ENCODE data around the gene XPR1. TPM values are rescaled to one million over a fixed set of nuclear protein-coding genes. Genes with fewer than 3 reads are reported as not detected.

The XPR1 gene
- total RNA-seq, 1 experiment from 2014 or later, result 31.9 TPM

DNA sequence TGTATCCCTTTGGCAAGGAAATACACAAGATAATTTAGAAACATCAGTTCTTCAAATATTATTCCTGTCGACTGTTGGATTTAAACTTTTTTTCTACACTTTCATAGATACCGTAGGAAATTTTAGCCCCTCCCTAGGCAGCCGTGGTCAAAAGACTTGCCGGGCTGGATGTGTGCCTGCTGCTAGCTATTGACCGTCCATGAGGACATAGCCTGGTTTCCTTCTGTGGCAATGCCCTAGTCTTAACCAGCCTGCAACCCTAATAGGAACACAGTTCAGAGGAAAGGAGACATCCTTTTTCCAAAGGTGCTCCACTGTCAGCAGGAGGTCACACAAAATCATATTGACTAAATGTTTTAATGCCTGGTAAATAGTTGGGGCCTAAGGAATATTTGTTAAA lies 260.4 kb downstream of the XPR1 start:
- DNase-seq (ENCODE audit: low read depth), result no peak

DNA sequence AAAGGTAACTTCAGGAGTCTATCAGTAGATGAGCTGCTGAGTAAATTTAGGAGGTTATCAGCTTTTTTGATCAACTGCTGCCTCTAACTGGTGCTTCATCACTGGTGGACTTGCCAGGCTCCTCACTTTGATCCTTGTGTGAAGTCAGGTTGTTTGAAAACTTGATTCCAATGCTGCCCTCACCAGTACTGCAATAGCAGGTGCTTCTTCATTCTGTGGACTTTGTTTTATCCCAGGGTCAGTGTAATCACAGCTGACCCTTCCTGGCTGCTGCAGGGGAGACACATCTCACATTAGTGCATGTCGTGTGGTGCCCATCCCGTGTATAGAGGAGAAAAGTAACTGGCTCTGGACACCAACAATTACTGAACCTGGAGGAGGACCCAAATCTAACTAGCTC lies 260.9 kb downstream of the XPR1 start:
- no peak for DNase-seq (ENCODE audit: low read depth)

DNA sequence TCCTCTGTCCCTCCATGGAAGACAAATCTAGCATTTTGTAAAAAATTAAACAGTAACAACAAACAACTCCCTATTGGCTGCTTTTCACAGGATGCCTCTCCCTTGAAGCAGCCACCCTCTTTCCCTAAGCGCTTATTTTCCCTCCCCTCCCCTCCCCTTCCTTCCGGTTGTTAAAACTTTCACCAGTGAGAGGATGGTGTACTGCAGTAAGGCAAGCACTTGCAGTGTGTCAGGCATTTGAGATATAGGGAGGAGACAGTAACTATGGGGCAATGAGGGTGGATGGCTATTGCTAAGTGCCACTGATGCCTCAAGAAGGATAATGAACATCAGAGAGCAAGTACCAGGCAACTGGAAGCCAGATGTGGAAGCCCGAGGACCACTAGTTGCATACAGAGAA lies 261.8 kb downstream of the XPR1 start:
- DNase-seq (ENCODE audit: low read depth), result no peak

DNA sequence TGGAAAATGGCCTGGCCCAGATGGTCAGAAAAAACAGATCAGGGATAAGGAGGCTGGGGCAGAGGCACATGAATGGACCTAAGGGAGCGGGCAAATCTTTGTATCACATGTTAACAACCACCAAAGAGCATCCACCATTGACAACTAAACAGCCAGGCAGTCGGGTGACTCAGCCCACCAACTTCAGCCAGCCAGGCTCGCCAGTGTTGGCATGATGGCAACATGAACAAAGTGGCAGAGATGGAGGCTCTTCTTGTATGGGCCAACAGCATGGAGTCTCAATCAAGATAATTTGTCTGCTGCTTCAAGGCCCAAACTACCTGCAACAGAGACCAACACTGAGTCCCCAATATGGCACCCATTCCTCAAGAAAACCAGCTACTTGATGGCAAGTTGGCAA lies 264.3 kb downstream of the XPR1 start:
- no peak for DNase-seq (ENCODE audit: low read depth)

DNA sequence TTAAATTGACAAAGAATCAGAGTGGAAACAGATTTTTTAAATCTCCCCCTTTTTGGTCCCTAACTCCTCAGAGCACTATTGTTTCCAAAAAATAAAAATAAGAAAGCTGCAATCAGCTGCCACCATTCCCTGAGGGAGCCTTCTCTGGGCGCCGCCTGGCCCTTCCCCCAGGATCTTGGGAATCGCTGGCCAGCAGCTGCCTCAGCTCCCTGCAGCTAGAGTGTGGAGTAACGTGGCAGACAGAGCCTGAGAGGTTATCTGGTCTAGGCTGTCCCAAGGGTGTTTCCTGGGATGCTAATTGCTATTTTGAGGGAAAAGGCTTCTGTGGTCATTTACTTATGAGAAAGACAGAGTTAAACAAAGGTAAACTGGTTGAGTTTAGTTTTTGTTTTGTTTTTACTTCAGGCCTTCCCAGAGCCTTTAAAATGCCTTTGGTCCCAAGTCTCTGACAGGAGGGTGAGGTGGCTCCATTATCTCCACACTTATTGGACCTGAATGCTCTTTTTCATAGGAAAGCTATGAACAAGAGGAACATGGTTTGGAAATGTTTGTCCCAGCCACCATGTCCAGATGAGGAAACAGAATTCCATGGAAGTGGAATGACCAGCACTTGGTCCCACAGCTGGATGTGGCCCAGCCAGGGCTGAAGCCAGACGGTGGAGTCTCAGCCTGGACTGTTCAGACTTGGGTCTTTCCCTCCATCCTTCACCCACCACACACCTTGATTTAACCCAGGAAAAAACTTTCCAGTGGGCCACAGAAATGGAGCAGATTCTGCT lies 266.8 kb downstream of the XPR1 start:
- no peak for DNase-seq (ENCODE audit: low read depth)

DNA sequence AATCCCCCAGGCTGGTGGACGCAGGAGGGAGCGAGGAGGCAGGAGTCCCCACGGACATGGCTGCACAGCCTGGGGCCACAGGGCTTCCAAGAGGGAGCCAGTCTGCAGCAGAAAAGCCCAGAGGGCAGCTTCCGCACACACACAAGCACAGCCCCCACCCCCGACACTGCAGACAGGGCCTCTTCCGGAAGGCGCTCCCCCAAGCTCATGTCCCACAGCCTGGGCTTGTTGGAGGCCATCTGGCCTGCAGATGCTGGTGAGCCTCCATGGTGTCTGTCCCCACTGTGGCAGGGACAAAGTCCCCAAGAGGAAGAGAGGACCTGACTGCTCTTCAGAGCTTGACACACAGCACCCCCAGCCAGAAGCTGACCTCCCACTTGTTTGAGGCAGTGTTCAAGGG lies 267.4 kb downstream of the XPR1 start:
- no peak for DNase-seq (ENCODE audit: low read depth)

DNA sequence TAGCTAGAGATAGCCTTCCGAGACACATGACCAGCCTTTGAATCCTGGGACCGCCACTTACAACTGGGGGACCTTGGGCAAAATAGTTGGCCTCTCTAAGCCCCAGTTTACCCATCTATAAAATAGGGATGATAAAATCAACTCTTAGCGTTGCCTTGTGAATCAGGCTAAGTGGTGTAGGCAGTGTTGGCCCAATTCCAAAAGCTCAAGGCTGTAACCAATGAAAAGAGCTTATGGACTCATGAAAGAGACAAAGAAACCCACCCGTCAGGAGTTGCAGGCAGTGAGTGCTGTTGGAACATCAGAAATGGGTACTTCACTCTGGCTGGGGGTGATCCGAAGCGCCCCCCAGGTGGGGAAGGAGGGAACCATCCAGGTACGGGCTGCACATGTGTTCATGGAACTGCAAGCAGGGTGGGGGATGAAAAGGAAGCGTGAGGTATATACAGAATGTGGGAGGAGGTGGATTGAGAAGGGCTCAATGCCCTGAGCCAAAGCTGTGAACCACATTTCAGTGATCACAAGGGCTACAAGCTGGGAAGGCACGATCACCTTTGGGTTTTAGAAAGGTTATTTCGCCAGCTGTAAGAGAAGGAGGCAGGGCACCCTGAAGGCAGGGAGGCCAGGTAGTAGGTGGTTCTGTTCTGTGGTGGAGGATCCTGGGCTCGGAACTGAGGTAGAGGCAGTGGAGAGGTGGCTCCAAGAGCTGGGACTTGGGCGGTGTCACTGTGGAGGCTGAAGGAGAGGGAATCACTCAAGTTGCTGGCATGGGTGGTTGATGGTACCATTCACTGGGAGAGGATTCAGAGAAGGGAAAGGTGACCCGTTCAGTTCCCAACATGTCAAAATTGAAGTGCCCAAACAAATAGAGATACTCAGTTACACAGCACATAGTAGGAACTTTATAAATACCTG lies 269.5 kb downstream of the XPR1 start:
- no peak for DNase-seq (ENCODE audit: low read depth)

DNA sequence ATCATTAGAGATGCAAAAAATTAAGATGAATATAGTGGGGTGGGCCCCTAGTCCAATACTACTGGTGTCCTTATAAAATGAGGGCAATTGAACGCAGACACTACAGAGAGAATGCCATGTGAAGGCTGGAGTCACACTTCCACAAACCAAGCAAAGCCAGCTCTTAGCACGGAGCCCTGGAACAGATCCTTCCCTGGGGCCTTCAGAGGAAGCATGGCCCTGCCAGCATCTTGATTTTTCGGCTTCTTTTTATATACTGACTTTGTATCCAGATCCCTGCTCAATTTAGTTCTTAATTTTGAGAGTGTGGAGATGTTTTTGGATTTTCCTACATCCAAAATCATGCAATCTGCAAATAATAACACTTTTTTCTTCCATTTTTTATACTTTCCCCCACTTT lies 270.7 kb downstream of the XPR1 start:
- DNase-seq (ENCODE audit: low read depth), result no peak

DNA sequence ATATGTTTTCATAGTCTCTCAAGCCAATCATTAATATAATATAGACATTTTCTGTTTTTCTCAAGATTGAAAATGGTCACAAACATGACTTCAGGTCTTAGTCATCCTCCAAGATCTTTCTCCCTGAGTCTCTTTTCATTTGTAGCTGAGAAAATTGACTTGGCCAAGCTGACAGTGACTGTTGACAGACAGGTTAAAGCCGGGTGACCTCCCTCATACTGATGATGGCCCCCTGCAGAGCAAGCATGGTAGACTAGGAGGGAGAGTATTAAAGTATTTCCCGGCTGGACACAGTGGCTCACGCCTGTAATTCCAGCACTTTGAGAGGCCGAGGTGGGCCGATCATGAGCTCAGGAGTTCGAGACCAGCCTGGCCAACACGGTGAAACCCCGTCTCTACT lies 274.1 kb downstream of the XPR1 start:
- DNase-seq (ENCODE audit: low read depth), result no peak

DNA sequence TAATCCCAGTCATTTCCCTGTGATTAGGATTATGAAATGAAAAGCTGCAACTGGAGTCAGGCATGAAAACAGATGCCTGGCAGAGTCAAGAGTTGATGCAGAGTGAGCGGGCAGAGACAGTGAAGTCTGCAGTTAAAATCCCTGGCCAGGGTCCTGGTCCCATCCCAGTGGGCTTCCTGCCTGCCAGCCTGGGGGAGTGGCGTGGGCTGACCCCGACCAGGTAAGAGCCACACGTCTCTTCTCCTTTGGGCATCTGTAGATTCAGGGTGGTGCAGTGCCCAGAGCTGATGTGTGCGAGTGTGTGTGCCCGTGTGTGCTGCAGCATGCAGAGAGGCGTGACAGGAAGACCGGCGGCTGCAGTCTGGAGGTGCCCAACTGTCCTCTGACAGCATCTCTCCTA lies 274.7 kb downstream of the XPR1 start:
- no peak for DNase-seq (ENCODE audit: low read depth)

DNA sequence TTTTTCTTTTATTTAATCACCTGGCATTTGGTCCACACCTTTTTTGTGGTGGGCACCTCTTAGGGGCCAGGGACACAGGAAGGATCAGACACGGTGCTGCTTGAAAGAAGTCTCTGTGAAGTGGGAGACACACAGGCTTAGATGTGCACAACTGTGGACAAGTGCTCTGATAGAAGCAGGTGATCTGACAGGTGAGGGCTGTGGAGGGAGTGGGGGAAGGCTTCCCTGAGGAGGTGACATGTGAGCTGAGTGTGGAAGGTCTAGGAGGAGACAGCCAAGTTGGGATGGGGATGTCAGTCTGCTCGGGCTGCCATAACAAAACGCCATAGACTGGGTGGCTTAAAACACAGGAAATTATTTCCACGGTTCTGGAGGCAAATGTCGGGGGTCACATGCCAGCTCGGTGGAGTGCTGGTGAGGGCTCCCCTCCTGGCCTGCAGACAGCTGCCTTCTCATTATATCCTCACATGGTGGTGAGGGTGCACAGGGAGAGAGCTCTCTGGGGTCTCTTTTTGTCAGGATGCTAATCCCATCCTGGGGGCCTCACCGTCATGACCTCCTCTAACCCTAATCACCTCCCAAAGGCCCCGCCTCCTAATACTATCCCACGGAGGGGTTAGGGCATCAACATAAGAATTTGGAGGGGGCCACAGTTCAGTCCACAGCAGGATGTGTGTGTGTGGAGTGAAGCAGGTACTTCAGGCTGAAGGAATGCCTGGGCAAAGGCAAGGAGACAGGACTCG lies 275.7 kb downstream of the XPR1 start:
- DNase-seq (ENCODE audit: low read depth), result no peak

DNA sequence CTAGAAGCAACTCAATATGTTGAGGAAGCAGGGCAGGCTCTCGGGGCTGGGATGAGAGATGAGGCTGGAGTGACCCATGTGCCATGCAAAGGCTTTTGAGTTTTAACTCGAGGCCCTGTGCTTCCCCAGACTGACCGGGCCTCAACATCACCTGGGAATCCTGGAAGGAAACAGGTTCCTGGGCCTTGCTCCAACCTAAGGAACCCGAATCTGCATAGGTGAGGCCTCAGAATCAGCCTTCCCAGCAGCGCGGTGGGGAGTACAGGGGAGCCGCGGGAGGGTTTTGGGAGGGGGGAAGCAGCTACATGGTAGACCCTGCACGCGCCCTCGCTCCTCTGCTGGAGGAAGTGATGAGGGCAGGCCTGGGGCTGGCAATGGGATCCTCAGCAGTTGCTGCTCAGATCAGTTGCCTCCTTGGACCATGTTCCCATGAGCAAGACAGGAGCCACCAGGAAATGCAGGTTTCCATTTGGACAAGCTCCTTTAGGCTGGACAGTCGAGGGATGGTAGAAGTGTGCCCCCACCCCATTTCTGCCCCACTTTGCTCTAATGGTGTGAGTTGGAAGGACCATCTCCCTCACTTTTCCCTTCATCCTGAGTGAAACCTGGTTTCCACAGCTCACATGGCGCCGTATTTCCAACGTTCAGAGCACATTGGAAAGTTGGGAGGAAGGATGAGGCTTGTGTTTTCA lies 276.4 kb downstream of the XPR1 start:
- DNase-seq (ENCODE audit: low read depth), result no peak

DNA sequence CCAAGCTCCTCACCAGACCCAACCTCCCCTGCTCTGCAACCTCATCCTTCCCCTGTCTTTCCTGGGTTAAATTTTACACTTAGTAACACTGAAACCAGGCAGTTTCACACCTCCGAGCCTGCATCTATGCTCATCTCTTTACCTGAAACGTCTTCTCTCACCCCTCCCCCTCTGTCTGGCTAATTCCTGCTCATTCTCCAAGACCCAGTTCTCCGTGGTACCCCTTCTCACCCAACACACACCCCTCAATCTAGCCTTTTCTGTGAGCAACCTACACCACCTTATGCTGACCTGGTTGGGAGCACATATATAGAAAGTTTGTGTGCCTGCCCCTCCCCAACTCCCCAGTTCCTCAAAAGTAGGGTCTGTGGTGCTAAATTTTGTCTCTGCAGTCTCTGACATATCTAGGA lies 277.2 kb downstream of the XPR1 start:
- no peak for DNase-seq (ENCODE audit: low read depth)

DNA sequence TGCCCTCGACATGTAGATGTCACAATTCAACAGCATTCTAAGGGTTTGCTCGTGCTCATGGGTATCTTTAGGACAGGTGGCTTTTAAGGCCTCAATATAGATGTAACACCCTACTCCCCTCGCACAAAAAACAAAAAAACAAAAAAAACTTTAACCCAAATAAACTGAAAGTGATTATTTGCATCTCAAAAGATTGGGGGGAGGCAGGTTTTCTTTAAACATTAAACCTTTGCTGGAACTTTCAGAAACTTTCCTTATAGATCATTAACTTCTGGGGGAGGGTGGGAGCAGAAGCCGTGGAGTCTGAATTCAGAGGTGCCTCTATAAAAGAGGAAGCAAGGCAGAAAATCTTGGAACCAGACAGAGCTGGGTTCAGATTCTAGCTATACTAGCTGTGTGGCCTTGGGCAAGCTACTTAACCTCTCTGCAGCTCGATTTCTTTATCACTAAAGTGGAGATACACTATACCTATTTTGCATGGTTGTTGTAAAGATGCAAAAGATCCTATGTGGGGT lies 277.7 kb downstream of the XPR1 start:
- no peak for DNase-seq (ENCODE audit: low read depth)

DNA sequence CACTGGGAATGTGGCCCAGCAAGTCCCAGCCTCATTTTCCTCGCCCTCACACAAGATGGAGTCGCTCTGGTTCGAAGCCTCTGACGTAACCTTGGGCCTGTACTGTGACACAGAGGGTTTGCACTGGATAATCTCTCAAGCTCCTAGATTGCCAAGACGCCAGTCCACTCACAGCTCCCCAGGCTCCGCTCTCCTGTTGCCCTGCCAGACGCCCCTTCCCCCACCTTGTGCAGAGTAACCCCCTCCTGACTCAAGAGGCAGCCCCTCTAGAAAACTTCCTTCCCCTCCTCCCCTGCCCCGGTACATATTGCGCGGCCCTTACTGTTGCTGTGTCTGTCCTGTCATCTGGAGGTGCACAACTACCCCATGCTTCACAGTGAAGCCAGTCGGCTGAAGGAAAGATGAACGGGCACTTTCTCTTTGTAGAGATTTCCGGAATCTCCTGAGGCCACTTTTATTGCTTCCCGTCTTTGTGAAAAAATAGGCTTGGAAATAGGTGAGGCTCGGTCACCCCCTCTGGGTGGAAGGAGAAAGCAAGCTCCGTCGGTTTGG lies 279.9 kb downstream of the XPR1 start:
- DNase-seq (ENCODE audit: low read depth), result peak; percentile 53

DNA sequence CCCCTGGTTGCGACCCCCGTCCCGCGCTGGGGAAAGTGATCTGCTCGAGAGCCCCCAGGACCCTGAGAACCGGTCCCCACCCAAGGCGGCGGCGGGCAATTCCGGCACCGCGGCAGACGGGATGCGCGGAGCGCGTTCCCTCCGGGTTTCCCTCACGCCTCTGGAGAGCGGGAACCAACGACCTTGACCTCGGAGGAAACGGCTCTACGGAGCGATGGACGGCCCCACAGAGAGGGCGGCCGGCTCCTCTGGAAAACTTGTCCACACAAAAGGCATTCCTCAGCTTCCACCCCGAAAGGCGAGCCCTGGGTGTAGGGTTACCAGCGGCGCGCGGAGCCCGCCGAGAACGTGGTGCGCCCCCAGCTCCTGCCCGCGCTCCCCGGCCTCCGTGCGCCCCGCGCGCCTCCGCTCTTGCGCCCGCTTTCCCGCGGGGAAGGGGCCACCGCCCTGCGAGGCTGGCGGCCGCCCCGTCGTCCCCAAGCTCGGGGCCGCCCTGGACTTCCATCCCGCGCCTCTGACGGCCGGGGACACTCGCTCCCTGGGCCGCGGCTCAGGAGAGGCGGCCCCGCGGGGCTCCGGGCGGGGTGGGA lies 280.5 kb downstream of the XPR1 start:
- DNase-seq (ENCODE audit: low read depth), result peak; percentile 52

DNA sequence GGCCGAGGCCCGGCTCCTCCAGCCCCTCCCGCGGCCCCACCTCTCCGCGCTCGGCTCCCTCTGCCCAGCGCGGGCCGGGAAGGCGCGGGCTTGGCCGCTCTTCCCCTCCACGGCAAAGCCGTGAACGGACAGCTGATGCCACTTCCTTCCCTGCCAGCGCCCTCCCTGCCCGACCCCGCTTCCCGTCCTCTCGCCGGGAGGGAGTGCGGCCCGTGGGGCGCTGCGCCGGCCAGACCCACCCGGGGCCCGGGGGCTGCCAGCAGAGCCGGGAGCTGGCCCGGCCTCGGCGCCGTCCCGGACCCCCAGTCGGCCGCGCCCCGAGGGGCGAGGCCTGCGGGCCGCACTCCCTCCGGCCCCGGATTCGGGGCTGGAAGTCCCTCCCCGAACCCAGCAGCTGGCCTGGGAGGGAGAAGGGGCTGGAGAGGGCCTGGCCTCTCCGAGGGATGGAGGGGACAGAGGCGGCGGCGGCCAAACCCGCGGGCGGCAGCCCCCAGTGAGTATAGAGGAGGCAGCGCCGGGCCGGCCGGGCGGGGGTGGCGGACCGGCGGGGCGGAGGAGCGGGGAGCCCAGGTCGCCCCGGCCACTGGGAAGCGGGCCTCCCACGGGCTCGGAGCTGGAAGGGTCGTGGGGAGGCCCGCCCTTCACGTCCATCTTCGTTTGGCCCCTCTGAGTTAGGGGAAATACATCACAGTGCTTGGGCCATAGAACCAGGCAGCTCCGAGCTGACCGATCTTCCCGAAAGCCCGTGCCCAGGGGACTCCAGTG lies 281.2 kb downstream of the XPR1 start, which contains the start of gene KIAA1614:
Gene KIAA1614, plus strand, starts transcription at position 97 of the 765 bp plus-strand sequence. Its CDS starts 347 bp downstream, at position 444.
- DNase-seq (ENCODE audit: low read depth), result peak; percentile 62

DNA sequence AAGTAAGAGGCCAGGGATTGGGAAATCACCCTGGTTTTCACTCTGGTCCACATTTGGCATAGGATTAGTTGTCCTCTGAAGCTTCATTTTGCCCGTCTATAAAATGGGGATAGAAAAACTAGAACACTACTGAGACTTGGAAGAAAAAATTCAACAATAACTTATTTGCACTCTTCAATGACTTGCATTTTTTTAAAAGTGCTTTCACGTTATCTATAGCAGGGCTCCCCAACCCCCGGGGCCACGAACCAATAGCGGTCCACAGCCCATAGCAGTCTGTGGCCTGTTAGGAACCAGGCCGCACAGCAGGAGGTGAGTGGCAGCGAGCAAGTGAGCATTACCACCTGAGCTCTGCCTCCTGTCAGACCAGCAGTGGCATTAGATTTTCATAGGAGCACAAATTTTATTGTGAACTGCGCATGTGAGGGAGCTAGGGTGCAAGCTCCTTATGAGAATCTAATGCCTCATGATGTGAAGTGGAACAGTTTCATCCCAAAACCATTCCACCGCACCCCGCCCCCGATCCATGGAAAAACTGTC lies 283.7 kb downstream of the XPR1 start:
- no peak for DNase-seq (ENCODE audit: low read depth)

DNA sequence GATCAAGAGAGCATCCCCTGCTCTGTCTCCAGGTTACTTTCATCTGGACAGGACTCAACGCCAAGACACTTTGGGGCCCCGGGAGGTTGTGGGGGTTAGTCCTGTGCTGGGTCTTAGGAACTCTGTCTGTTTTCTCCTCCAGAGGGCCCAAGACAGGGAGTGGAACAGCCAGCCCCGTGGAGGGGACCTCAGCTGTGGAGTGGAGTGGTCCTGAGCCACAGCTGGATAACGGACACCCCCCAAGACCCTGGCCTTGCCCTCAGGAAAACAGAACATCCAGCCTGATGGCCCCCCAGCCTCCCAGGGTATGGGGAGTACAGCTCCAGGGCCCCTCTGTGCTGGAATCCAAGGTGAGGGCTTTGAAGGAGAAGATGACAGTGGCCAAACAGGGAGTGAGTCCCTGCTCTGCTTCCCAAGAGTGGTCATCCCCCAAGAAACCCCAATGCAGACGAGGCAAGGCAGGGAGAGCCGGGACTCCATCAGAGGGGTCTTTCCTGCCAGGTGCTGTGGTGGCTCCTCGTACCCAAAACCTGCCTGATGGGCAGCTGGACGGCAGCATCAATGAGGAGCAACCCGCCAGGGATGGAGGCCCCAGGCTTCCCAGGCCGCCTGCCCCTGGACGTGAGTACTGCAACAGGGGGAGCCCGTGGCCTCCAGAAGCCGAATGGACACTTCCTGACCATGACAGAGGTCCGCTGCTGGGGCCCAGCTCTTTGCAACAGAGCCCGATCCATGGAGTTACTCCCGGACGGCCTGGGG lies 284.4 kb downstream of the XPR1 start:
- DNase-seq (ENCODE audit: low read depth), result no peak
